H9 (cell line): ENCODE measurements around the gene VPS13A. TPM values are rescaled to one million over a fixed set of nuclear protein-coding genes. Genes with fewer than 3 reads are reported as not detected.

Experiments used
- DNase-seq: peaks from one replicate; pipeline ENCODE4 v3.0.0-alpha.2; 2017
- H2AFZ ChIP-seq: one replicate; pipeline ENCODE4 v1.6.1; 2013; ENCODE audit warnings: mild to moderate bottlenecking, low read length, control low read depth, moderate library complexity
- H2AK5ac ChIP-seq: 2 replicates; pipeline ENCODE4 v1.6.1; 2013; ENCODE audit warnings: low read length, control low read depth, mixed read lengths; ENCODE audit not compliant: insufficient read length
- H2BK120ac ChIP-seq: one replicate; pipeline ENCODE4 v1.6.1; 2013; ENCODE audit warnings: low read depth, mild to moderate bottlenecking, low read length, control low read depth, inconsistent platforms; ENCODE audit not compliant: poor library complexity, severe bottlenecking
- H2BK12ac ChIP-seq: 2 replicates; pipeline ENCODE4 v1.6.1; 2013; ENCODE audit warnings: low read length, control low read depth, mixed read lengths, low read depth; ENCODE audit not compliant: insufficient read length
- H2BK15ac ChIP-seq: 2 replicates; pipeline ENCODE4 v1.6.1; 2013; ENCODE audit warnings: low read depth, low read length, control low read depth
- H2BK20ac ChIP-seq: one replicate; pipeline ENCODE4 v1.6.1; 2013; ENCODE audit warnings: low read depth, mild to moderate bottlenecking, low read length, control low read depth, inconsistent platforms; ENCODE audit not compliant: poor library complexity, severe bottlenecking
- H2BK5ac ChIP-seq: 2 replicates; pipeline ENCODE4 v1.6.1; 2013; ENCODE audit warnings: low read length, control low read depth, mixed read lengths; ENCODE audit not compliant: insufficient read length
- H3K14ac ChIP-seq: 2 replicates; pipeline ENCODE4 v1.6.1; 2013; ENCODE audit warnings: low read length, control low read depth; ENCODE audit not compliant: insufficient read depth
- H3K18ac ChIP-seq: 2 replicates; pipeline ENCODE4 v1.6.1; 2013; ENCODE audit warnings: low read depth, mild to moderate bottlenecking, mixed read lengths, low read length, control low read depth; ENCODE audit not compliant: insufficient read length
- H3K23ac ChIP-seq: 2 replicates; pipeline ENCODE4 v1.6.1; 2013; ENCODE audit warnings: low read length, control low read depth, mixed read lengths, low read depth; ENCODE audit not compliant: insufficient read length
- H3K23me2 ChIP-seq: 2 replicates; pipeline ENCODE4 v1.6.1; 2013; ENCODE audit warnings: low read depth, mild to moderate bottlenecking, mixed read lengths, low read length, control low read depth; ENCODE audit not compliant: insufficient read length, poor library complexity, severe bottlenecking
- H3K27ac ChIP-seq: 2 replicates; pipeline ENCODE4 v1.5.1; 2013; ENCODE audit warnings: low read length, control low read depth, mixed read lengths, low read depth; ENCODE audit not compliant: insufficient read length
- H3K27me3 ChIP-seq: 2 replicates; pipeline ENCODE4 v1.6.1; 2013; ENCODE audit warnings: low read length, control low read depth, inconsistent platforms; ENCODE audit not compliant: insufficient read depth
- H3K4ac ChIP-seq: 2 replicates; pipeline ENCODE4 v1.6.1; 2013; ENCODE audit warnings: low read depth, mild to moderate bottlenecking, control low read depth, inconsistent platforms, low read length, moderate library complexity
- H3K4me1 ChIP-seq: 2 replicates; pipeline ENCODE4 v1.6.1; 2013; ENCODE audit warnings: low read length, control low read depth, inconsistent platforms; ENCODE audit not compliant: insufficient read depth
- H3K4me2 ChIP-seq: 2 replicates; pipeline ENCODE4 v1.6.1; 2013; ENCODE audit warnings: low read length, control low read depth, mixed read lengths; ENCODE audit not compliant: insufficient read length, insufficient read depth
- H3K56ac ChIP-seq: 2 replicates; pipeline ENCODE4 v1.6.1; 2013; ENCODE audit warnings: low read depth, mild to moderate bottlenecking, mixed read lengths, low read length, control low read depth; ENCODE audit not compliant: insufficient read length
- H3K79me1 ChIP-seq: 2 replicates; pipeline ENCODE4 v1.6.1; 2013; ENCODE audit warnings: low read depth, mild to moderate bottlenecking, moderate library complexity, low read length, control low read depth, inconsistent platforms; ENCODE audit not compliant: insufficient read depth, poor library complexity, severe bottlenecking
- H3K79me2 ChIP-seq: 2 replicates; pipeline ENCODE4 v1.6.1; 2013; ENCODE audit warnings: low read length, control low read depth, inconsistent platforms; ENCODE audit not compliant: insufficient read depth
- H3K9ac ChIP-seq: 2 replicates; pipeline ENCODE4 v1.6.1; 2013; ENCODE audit warnings: low read length, control low read depth, mixed read lengths; ENCODE audit not compliant: insufficient read length; ENCODE audit errors: extremely low read depth
- H3K9me3 ChIP-seq: one replicate; pipeline ENCODE4 v1.6.1; 2013; ENCODE audit warnings: low read depth, low read length, inconsistent platforms; ENCODE audit not compliant: control insufficient read depth
- H3T11ph ChIP-seq: one replicate; pipeline ENCODE4 v1.6.1; 2013; ENCODE audit warnings: mild to moderate bottlenecking, low read length, control low read depth, inconsistent platforms
- H4K20me1 ChIP-seq: one replicate; pipeline ENCODE4 v1.6.1; 2013; ENCODE audit not compliant: control insufficient read depth, insufficient read length, insufficient read depth
- H4K5ac ChIP-seq: 2 replicates; pipeline ENCODE4 v1.6.1; 2013; ENCODE audit warnings: low read depth, mild to moderate bottlenecking, mixed read lengths, low read length, control low read depth; ENCODE audit not compliant: insufficient read length
- H4K8ac ChIP-seq: replicated peaks from 2 replicates; pipeline ENCODE4 v1.6.1; 2013; ENCODE audit warnings: low read length, control low read depth, mixed read lengths, low read depth; ENCODE audit not compliant: insufficient read length
- H4K91ac ChIP-seq: 2 replicates; pipeline ENCODE4 v1.6.1; 2013; ENCODE audit warnings: low read depth, mild to moderate bottlenecking, moderate library complexity, mixed read lengths, low read length, control low read depth; ENCODE audit not compliant: insufficient read length
- H3K27ac Mint-ChIP-seq, 3 experiments: 2 replicates in 2 of 3; 3 replicates in 1 of 3; pipeline ENCODE4 v1.8.0; 2020 to 2021; ENCODE audit warnings: mixed read lengths in 3 of 3, mild to moderate bottlenecking in 1 of 3, moderate library complexity in 1 of 3
- H3K27me3 Mint-ChIP-seq: 2 replicates; pipeline ENCODE4 v1.8.0; 2021; ENCODE audit warnings: low read depth, mild to moderate bottlenecking, moderate library complexity, mixed read lengths
- H3K36me3 Mint-ChIP-seq, 3 experiments: 2 replicates in 2 of 3; 3 replicates in 1 of 3; pipeline ENCODE4 v1.8.0; 2020 to 2021; ENCODE audit warnings: low read depth in 3 of 3, mixed read lengths in 3 of 3; ENCODE audit not compliant: insufficient read depth in 1 of 3
- H3K4me1 Mint-ChIP-seq, 2 experiments: 2 replicates each; pipeline ENCODE4 v1.8.0; 2020; ENCODE audit warnings: mixed read lengths in 2 of 2
- H3K4me3 Mint-ChIP-seq, 2 experiments: 2 replicates in 1 of 2; 3 replicates in 1 of 2; pipeline ENCODE4 v1.8.0; 2020 to 2021; ENCODE audit warnings: mild to moderate bottlenecking in 2 of 2, mixed read lengths in 2 of 2, moderate library complexity in 1 of 2
- H3K9me3 Mint-ChIP-seq, 2 experiments: 2 replicates in 1 of 2; 3 replicates in 1 of 2; pipeline ENCODE4 v1.8.0; 2020; ENCODE audit warnings: mild to moderate bottlenecking in 2 of 2, mixed read lengths in 2 of 2, moderate library complexity in 1 of 2
- WGBS: extraction: QIAGEN DNeasy Blood & Tissue Kit; methylation state at CpG from one replicate; pipeline ENCODE4 v1.1.7; 2013; ENCODE audit warnings: missing lambda C conversion rate, low lambda C conversion rate, mixed read lengths; ENCODE audit not compliant: insufficient read length; ENCODE audit errors: extremely low coverage; 5-methylcytosine and 5-hydroxymethylcytosine counted together
- total RNA-seq: library from RNA; stranded (reverse); gene quantifications from 2 replicates; pipeline ENCODE4 v1.2.1, GENCODE V29; 2021
- TF ChIP-seq, protein P1 (sequence below): fragments of 200-600 bp; sonication (generic); conservative IDR thresholded peaks from 3 replicates; pipeline ENCODE4 v1.8.0; 2021; ENCODE audit warnings: antibody characterized with exemption, mild to moderate bottlenecking

The VPS13A gene
- total RNA-seq, 1 experiment from 2014 or later = 34.0 TPM

GRCh38 chr9:77166193-77166592 lies 11.1 kb upstream of the VPS13A start:
- H2BK5ac ChIP-seq = no peak overlapping the region
- H2AK5ac ChIP-seq = no peak overlapping the region
- H3K27ac Mint-ChIP-seq = peak overlapping the region in 2 of 3 experiments; percentile 0 to 82; a peak in 3 of 7 replicates
- no peak overlapping the region for H3K27ac ChIP-seq
- H3K9ac ChIP-seq = no peak overlapping the region
- no peak overlapping the region for H3K4me2 ChIP-seq
- H3K79me2 ChIP-seq = no peaks in the 10 kb centered on the region
- H3K4ac ChIP-seq = no peak overlapping the region
- no peaks in the 10 kb centered on the region for H3K27me3 ChIP-seq
- no peak overlapping the region for H2BK20ac ChIP-seq
- no peak overlapping the region for H4K5ac ChIP-seq
- H3K79me1 ChIP-seq = no peaks in the 10 kb centered on the region
- H3K36me3 Mint-ChIP-seq = peaks cover 0 to 9% (median 0%) of the 10 kb centered on the region in 3 experiments; a peak in 3 of 7 replicates
- H3K4me3 Mint-ChIP-seq = no peak overlapping the region
- H4K91ac ChIP-seq = no peak overlapping the region
- H4K20me1 ChIP-seq = no peaks in the 10 kb centered on the region
- H3K18ac ChIP-seq = no peak overlapping the region
- peaks cover 10 to 17% of the 10 kb centered on the region in 2 experiments for H3K4me1 Mint-ChIP-seq
- H3K23ac ChIP-seq = no peak overlapping the region
- no peaks in the 10 kb centered on the region for H3K23me2 ChIP-seq
- H3K56ac ChIP-seq = no peak overlapping the region
- whole genome bisulfite sequencing = no CpG with 5 or more reads among the region's 4 CpGs
- peaks cover under 1% of the 10 kb centered on the region; the same call in 1 of the 2 replicates for H3K27me3 Mint-ChIP-seq
- H2BK120ac ChIP-seq = no peak overlapping the region
- H2AFZ ChIP-seq = no peak overlapping the region
- H3K9me3 Mint-ChIP-seq = peaks cover 5 to 11% of the 10 kb centered on the region in 2 experiments; a peak in 4 of 5 replicates
- no peak overlapping the region for H3K14ac ChIP-seq
- H3K4me1 ChIP-seq = peaks cover 3% of the 10 kb centered on the region; the same call in 1 of the 2 replicates
- TF ChIP-seq, protein P1, sequence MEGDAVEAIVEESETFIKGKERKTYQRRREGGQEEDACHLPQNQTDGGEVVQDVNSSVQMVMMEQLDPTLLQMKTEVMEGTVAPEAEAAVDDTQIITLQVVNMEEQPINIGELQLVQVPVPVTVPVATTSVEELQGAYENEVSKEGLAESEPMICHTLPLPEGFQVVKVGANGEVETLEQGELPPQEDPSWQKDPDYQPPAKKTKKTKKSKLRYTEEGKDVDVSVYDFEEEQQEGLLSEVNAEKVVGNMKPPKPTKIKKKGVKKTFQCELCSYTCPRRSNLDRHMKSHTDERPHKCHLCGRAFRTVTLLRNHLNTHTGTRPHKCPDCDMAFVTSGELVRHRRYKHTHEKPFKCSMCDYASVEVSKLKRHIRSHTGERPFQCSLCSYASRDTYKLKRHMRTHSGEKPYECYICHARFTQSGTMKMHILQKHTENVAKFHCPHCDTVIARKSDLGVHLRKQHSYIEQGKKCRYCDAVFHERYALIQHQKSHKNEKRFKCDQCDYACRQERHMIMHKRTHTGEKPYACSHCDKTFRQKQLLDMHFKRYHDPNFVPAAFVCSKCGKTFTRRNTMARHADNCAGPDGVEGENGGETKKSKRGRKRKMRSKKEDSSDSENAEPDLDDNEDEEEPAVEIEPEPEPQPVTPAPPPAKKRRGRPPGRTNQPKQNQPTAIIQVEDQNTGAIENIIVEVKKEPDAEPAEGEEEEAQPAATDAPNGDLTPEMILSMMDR = no peak
- no peak for DNase-seq
- no peak overlapping the region for H4K8ac ChIP-seq
- H3K9me3 ChIP-seq = no peaks in the 10 kb centered on the region
- H2BK12ac ChIP-seq = no peak overlapping the region
- H2BK15ac ChIP-seq = no peak overlapping the region
- H3T11ph ChIP-seq = no peak overlapping the region
